H1 (cell line): ENCODE measurements around the gene NCK2. TPM values are rescaled to one million over a fixed set of nuclear protein-coding genes. Genes with fewer than 3 reads are reported as not detected.

Experiments
- CTCF ChIA-PET: fragments of 300-600 bp; sonication (Branson Sonifier 250); formaldehyde crosslinking; loops from one replicate; lab custom pipeline; 2021; ENCODE audit not compliant: partially characterized antibody; lab: Charles Lee
- POLR2A ChIA-PET: fragments of 300-600 bp; sonication (Branson Sonifier 250); formaldehyde crosslinking; loops from one replicate; lab custom pipeline; 2021; ENCODE audit warnings: inconsistent platforms; ENCODE audit not compliant: partially characterized antibody; lab: Charles Lee
- DNase-seq, 2 experiments: peaks; one replicate each; pipeline versions ENCODE4 v3.0.0 to v3.0.0-alpha.2; 2010 to 2022; ENCODE audit warnings: low spot score in 2 of 2, low read depth in 1 of 2, mixed read lengths in 1 of 2
- FAIRE-seq: peaks from 2 replicates; lab custom pipeline; 2011; peaks lifted over from hg19 to GRCh38; lab: Jason Lieb, UNC
- H2AFZ ChIP-seq: 2 replicates; pipeline ENCODE4 v1.8.1; 2012; ENCODE audit warnings: low read length, inconsistent platforms
- H2AK5ac ChIP-seq: 2 replicates; pipeline ENCODE4 v1.6.1; 2013; ENCODE audit warnings: low read depth, low read length
- H2BK120ac ChIP-seq: replicated peaks from 2 replicates; pipeline ENCODE3; 2013; ENCODE audit warnings: low read depth, low read length, inconsistent platforms
- H2BK12ac ChIP-seq: 2 replicates; pipeline ENCODE4 v1.6.1; 2013; ENCODE audit warnings: low read depth, low read length
- H2BK15ac ChIP-seq: 2 replicates; pipeline ENCODE4 v1.6.1; 2013; ENCODE audit warnings: low read length
- H2BK20ac ChIP-seq: 2 replicates; pipeline ENCODE4 v1.6.1; 2013; ENCODE audit warnings: low read length
- H2BK5ac ChIP-seq: 2 replicates; pipeline ENCODE4 v1.6.1; 2013; ENCODE audit warnings: low read depth, low read length
- H3K14ac ChIP-seq: 2 replicates; pipeline ENCODE4 v1.6.1; 2013; ENCODE audit warnings: inconsistent platforms; ENCODE audit not compliant: insufficient read length
- H3K18ac ChIP-seq: 2 replicates; pipeline ENCODE4 v1.6.1; 2013; ENCODE audit warnings: low read length; ENCODE audit errors: extremely low read depth
- H3K23ac ChIP-seq: 2 replicates; pipeline ENCODE4 v1.6.1; 2013; ENCODE audit warnings: inconsistent platforms; ENCODE audit not compliant: insufficient read length
- H3K23me2 ChIP-seq: 2 replicates; pipeline ENCODE4 v1.6.1; 2013; ENCODE audit warnings: low read depth, low read length
- H3K27ac ChIP-seq: 2 replicates; pipeline ENCODE4 v1.6.1; 2011; ENCODE audit warnings: low read depth, low read length, inconsistent platforms
- H3K27me3 ChIP-seq, 4 experiments: replicated peaks in 1 of 4; 1 replicate in 1 of 4; 2 replicates in 3 of 4; pipeline versions ENCODE4 v1.6.1 to v1.8.1; 2011 to 2013; ENCODE audit warnings: low read length in 3 of 4, mild to moderate bottlenecking in 3 of 4, inconsistent platforms in 2 of 4, mixed read lengths in 2 of 4, moderate library complexity in 1 of 4; ENCODE audit not compliant: control insufficient read depth in 3 of 4, insufficient read depth in 3 of 4; ENCODE audit errors: extremely low read depth in 1 of 4
- H3K36me3 ChIP-seq, 4 experiments: 2 replicates each; pipeline versions ENCODE4 v1.6.1 to v1.8.1; 2011 to 2013; ENCODE audit warnings: mild to moderate bottlenecking in 4 of 4, low read length in 3 of 4, moderate library complexity in 2 of 4, control low read depth in 1 of 4, inconsistent platforms in 1 of 4; ENCODE audit not compliant: insufficient read depth in 4 of 4, control insufficient read depth in 2 of 4
- H3K4ac ChIP-seq: replicated peaks from 2 replicates; pipeline ENCODE3; 2013; ENCODE audit warnings: low read length, low read depth, mixed read lengths, inconsistent platforms; ENCODE audit not compliant: insufficient read length
- H3K4me1 ChIP-seq, 4 experiments: replicated peaks in 1 of 4; 1 replicate in 1 of 4; 2 replicates in 3 of 4; pipeline versions ENCODE4 v1.6.1 to v1.8.1; 2011 to 2013; ENCODE audit warnings: low read length in 3 of 4, inconsistent platforms in 2 of 4, mixed read lengths in 1 of 4; ENCODE audit not compliant: insufficient read depth in 4 of 4, control insufficient read depth in 3 of 4
- H3K4me2 ChIP-seq, 2 experiments: 2 replicates each; pipeline versions ENCODE4 v1.6.1 to v1.8.1; 2011 to 2013; ENCODE audit warnings: low read depth in 2 of 2, low read length in 2 of 2, control low read depth in 1 of 2, inconsistent platforms in 1 of 2, mild to moderate bottlenecking in 1 of 2; ENCODE audit not compliant: insufficient read depth in 1 of 2
- H3K4me3 ChIP-seq, 4 experiments: fragments of 200-600, 300-600 bp in 1 of 4; sonication (generic), shearing (Covaris generic), sonication (Bioruptor Twin) in 1 of 4; 2 replicates each; pipeline versions ENCODE4 v1.5.1 to v1.8.1; 2011 to 2016; ENCODE audit warnings: low read length in 4 of 4, low read depth in 3 of 4, control low read depth in 2 of 4, inconsistent platforms in 2 of 4, mild to moderate bottlenecking in 2 of 4, mixed read lengths in 1 of 4, moderate library complexity in 1 of 4; ENCODE audit not compliant: insufficient read depth in 2 of 4; ENCODE audit errors: extremely low read depth in 1 of 4
- H3K56ac ChIP-seq: replicated peaks from 2 replicates; pipeline ENCODE3; 2013; ENCODE audit warnings: low read depth, mild to moderate bottlenecking, mixed read lengths, low read length, inconsistent platforms; ENCODE audit not compliant: insufficient read length
- H3K79me1 ChIP-seq: 2 replicates; pipeline ENCODE4 v1.6.1; 2013; ENCODE audit warnings: low read depth, low read length, control low read depth
- H3K79me2 ChIP-seq, 2 experiments: 2 replicates each; pipeline versions ENCODE4 v1.6.1 to v1.8.1; 2012 to 2013; ENCODE audit warnings: low read length in 2 of 2, mild to moderate bottlenecking in 2 of 2, inconsistent platforms in 1 of 2; ENCODE audit not compliant: insufficient read depth in 2 of 2, control insufficient read depth in 1 of 2
- H3K9ac ChIP-seq, 4 experiments: replicated peaks in 1 of 4; 1 replicate in 1 of 4; 2 replicates in 3 of 4; pipeline versions ENCODE4 v1.6.1 to v1.8.1; 2011 to 2013; ENCODE audit warnings: low read depth in 3 of 4, low read length in 3 of 4, control low read depth in 2 of 4, mild to moderate bottlenecking in 2 of 4, moderate library complexity in 2 of 4, inconsistent platforms in 1 of 4; ENCODE audit errors: extremely low read depth in 1 of 4
- H3K9me3 ChIP-seq, 2 experiments: 2 replicates each; pipeline versions ENCODE4 v1.6.1 to v1.8.1; 2012 to 2013; ENCODE audit warnings: mild to moderate bottlenecking in 2 of 2, moderate library complexity in 2 of 2, control low read depth in 1 of 2, inconsistent platforms in 1 of 2, low read depth in 1 of 2, low read length in 1 of 2, mixed read lengths in 1 of 2; ENCODE audit not compliant: insufficient read depth in 2 of 2
- H4K20me1 ChIP-seq, 2 experiments: replicated peaks in 1 of 2; 2 replicates each; pipeline versions ENCODE3 to v1.8.1; 2011 to 2013; ENCODE audit warnings: inconsistent platforms in 2 of 2, low read length in 2 of 2, mild to moderate bottlenecking in 1 of 2; ENCODE audit not compliant: insufficient read depth in 2 of 2, control insufficient read depth in 1 of 2
- H4K5ac ChIP-seq: 2 replicates; pipeline ENCODE4 v1.6.1; 2013; ENCODE audit warnings: low read length, low read depth, mixed read lengths, inconsistent platforms; ENCODE audit not compliant: insufficient read length
- H4K8ac ChIP-seq: 2 replicates; pipeline ENCODE4 v1.8.0; 2013; ENCODE audit warnings: mild to moderate bottlenecking, moderate library complexity, low read length, inconsistent platforms; ENCODE audit not compliant: insufficient read depth; ENCODE audit errors: extremely low read depth
- H4K91ac ChIP-seq: replicated peaks from 2 replicates; pipeline ENCODE3; 2013; ENCODE audit warnings: low read length, mixed read lengths, inconsistent platforms; ENCODE audit not compliant: insufficient read length
- CTBP2 ChIP-seq: IDR thresholded peaks from 2 replicates; pipeline ENCODE4 v1.7.0; 2011; ENCODE audit warnings: borderline replicate concordance, mild to moderate bottlenecking, moderate library complexity, mixed read lengths, low read length; ENCODE audit not compliant: insufficient read depth, insufficient read length
- HDAC6 ChIP-seq: IDR thresholded peaks from one replicate; pipeline ENCODE4 v1.7.1; 2012; ENCODE audit warnings: low read depth, mild to moderate bottlenecking, inconsistent platforms, low read length, moderate library complexity
- JUN ChIP-seq: IDR thresholded peaks from 2 replicates; pipeline ENCODE4 v1.6.1; 2011; ENCODE audit warnings: low read depth, mild to moderate bottlenecking, improper control_type of control experiment, low read length
- NANOG ChIP-seq: IDR thresholded peaks from 2 replicates; pipeline ENCODE4 v1.6.1; 2011; ENCODE audit warnings: low read length, low read depth, mild to moderate bottlenecking, inconsistent platforms; ENCODE audit not compliant: insufficient read depth, poor library complexity, severe bottlenecking
- PHF8 ChIP-seq: fragments of 200-600 bp; sonication (generic); conservative IDR thresholded peaks from 2 replicates; pipeline ENCODE4 v1.7.1; 2012; ENCODE audit warnings: low read depth, mild to moderate bottlenecking, inconsistent platforms, low read length, moderate library complexity
- POLR2A ChIP-seq, 2 experiments: IDR thresholded peaks; 1 replicate in 1 of 2; 2 replicates in 1 of 2; pipeline ENCODE4 v1.6.1; 2011; ENCODE audit warnings: low read depth in 2 of 2, low read length in 2 of 2, mild to moderate bottlenecking in 2 of 2; ENCODE audit errors: control extremely low read depth in 1 of 2
- POLR2AphosphoS5 ChIP-seq: IDR thresholded peaks from 2 replicates; pipeline ENCODE4 v1.6.1; 2011; ENCODE audit warnings: low read depth, low read length
- SIN3A ChIP-seq, 2 experiments: IDR thresholded peaks in 1 of 2; conservative IDR thresholded peaks in 1 of 2; 2 replicates each; pipeline ENCODE4 v1.6.1; 2011 to 2012; ENCODE audit warnings: low read length in 2 of 2, improper control_type of control experiment in 1 of 2, low read depth in 1 of 2, mild to moderate bottlenecking in 1 of 2
- WGBS, 2 experiments: shearing (Covaris generic) in 1 of 2; methylation state at CpG; one replicate each; pipeline versions ENCODE4 v1.1.6 to v1.1.7; 2013 to 2015; ENCODE audit warnings: low lambda C conversion rate in 2 of 2, mixed read lengths in 2 of 2, inconsistent platforms in 1 of 2, low coverage in 1 of 2, missing lambda C conversion rate in 1 of 2; ENCODE audit not compliant: insufficient replicate concordance in 2 of 2, insufficient coverage in 1 of 2, insufficient read length in 1 of 2; ENCODE audit errors: extremely low coverage in 1 of 2, missing lambda C conversion rate in 1 of 2; 5-methylcytosine and 5-hydroxymethylcytosine counted together
- polyA plus RNA-seq, 7 experiments: library from polyadenylated mRNA; depleted of rRNA in 3 of 7; stranded (reverse) in 5 of 7; unstranded in 2 of 7; fragments of >200 nt in 5 of 7; fragments of 200-250 nt in 2 of 7; gene quantifications; 1 replicate in 5 of 7; 2 replicates in 1 of 7; 4 replicates in 1 of 7; pipeline versions ENCODE4 v1.2.1 to v1.2.3, GENCODE V29; 2011 to 2013; ENCODE audit warnings: missing spikeins in 2 of 7, mixed read lengths in 2 of 7
- total RNA-seq: library from RNA; stranded (reverse); fragmentation: NEBNext Ultra II Directional; extraction: Animal tissue kit (Norgen Biotek cat#: 25700); gene quantifications from 2 replicates; pipeline ENCODE4 v1.2.1, GENCODE V29; 2021

Gene NCK2
- total and polyA plus RNA-seq, 2 of the 8 experiments (the other 6 are each of a cell fraction or from before 2014, with no cell fraction given) = 30.3 to 65.7 TPM

- no peak overlapping the region for H3K4me2 ChIP-seq
- no peak overlapping the region for H4K8ac ChIP-seq
- H4K20me1 ChIP-seq = no peaks in the 10 kb centered on the region
- H3K9me3 ChIP-seq = no peaks in the 10 kb centered on the region
- H2BK15ac ChIP-seq = no peak overlapping the region
- H3K27me3 ChIP-seq = no peaks in the 10 kb centered on the region
- H3K4me1 ChIP-seq = no peaks in the 10 kb centered on the region
- H2BK12ac ChIP-seq = no peak overlapping the region
- H3K4ac ChIP-seq = no peak overlapping the region
- CTCF ChIA-PET = interaction anchor here (2.7 kb wide), 1 partner anchor 9 kb away, joined by 16 read pairs; no protein-coding TSS in a partner anchor
- no peak overlapping the region for H3K56ac ChIP-seq
- no peak overlapping the region for H2BK120ac ChIP-seq
- H2AK5ac ChIP-seq = no peak overlapping the region
- POLR2A ChIA-PET = no interaction called here
- H3K27ac ChIP-seq = no peak overlapping the region
- H2BK20ac ChIP-seq = no peak overlapping the region
- 94% methylated on average over 4 of the region's 4 CpGs; no CpG with 5 or more reads in 1 of the 2 experiments for WGBS, 2 experiments
- FAIRE-seq (no peak), DNase-seq (no peak)
- H2AFZ ChIP-seq = no peak overlapping the region
- H2BK5ac ChIP-seq = no peak overlapping the region
- H3K18ac ChIP-seq = no peak overlapping the region
- H3K79me2 ChIP-seq = no peaks in the 10 kb centered on the region
- no peaks in the 10 kb centered on the region for H3K36me3 ChIP-seq
- H3K9ac ChIP-seq = no peak overlapping the region
- H3K79me1 ChIP-seq = no peaks in the 10 kb centered on the region
- H3K23me2 ChIP-seq = no peaks in the 10 kb centered on the region
- no peak overlapping the region for H4K5ac ChIP-seq
- TF ChIP-seq NANOG = no peak
- no peak for TF ChIP-seq HDAC6
- TF ChIP-seq CTBP2 = no peak
- no peak for TF ChIP-seq SIN3A (conservative IDR thresholded peaks at IDR 0.05 in 1 of 2, IDR thresholded peaks at IDR 0.05 in 1 of 2; ENCODE audit: low read depth in 1 of 2, low read length in 2 of 2)
- TF ChIP-seq POLR2A (IDR thresholded peaks at IDR 0.05; ENCODE audit: control extremely low read depth in 1 of 2, low read depth in 2 of 2, low read length in 2 of 2) = no peak
- no peak for TF ChIP-seq PHF8
- TF ChIP-seq POLR2AphosphoS5 = no peak
- no peak for TF ChIP-seq JUN
- H4K91ac ChIP-seq = no peak overlapping the region
- H3K4me3 ChIP-seq = no peak overlapping the region
- H3K14ac ChIP-seq = no peak overlapping the region
- H3K23ac ChIP-seq = no peak overlapping the region
Observed at GRCh38 chr2:105928086-105928485, 183.4 kb downstream of the NCK2 start.
